ENCODE data around the gene ERCC4. TPM values are rescaled to one million over a fixed set of nuclear protein-coding genes. Genes with fewer than 3 reads are reported as not detected.
A peak's percentile ranks its signal among the peaks of the same experiment; 100 is the strongest.

ERCC4 gene
- total RNA-seq, 3 donors from 2014 or later (not counting 1 experiment from before 2014, with no cell fraction given), result 7.3 to 11.9 (median 7.5) TPM

- Mint-ChIP-seq H3K36me3 (no peaks in the 10 kb centered on the region), H3K27ac (no peak overlapping the region), H3K4me3 (no peak overlapping the region), H3K4me1 (no peaks in the 10 kb centered on the region), H3K27me3 (ENCODE audit: low read depth in 2 of 2) (peaks cover 20 to 21% of the 10 kb centered on the region in 2 donors), H3K9me3 (no peaks in the 10 kb centered on the region)
- H3K4me1 ChIP-seq (ENCODE audit: control insufficient read depth, insufficient read depth, low read length), result no peaks in the 10 kb centered on the region
- H3K36me3 ChIP-seq (ENCODE audit: control insufficient read depth, insufficient read depth, low read length), result no peaks in the 10 kb centered on the region
- intact Hi-C loops (cut with micrococcal nuclease), result no loop called here
- ATAC-seq, result peak in 1 of 3 donors; percentile 27
- peak in 1 of 2 donors; percentile 11 for DNase-seq
- no peak for TF ChIP-seq CTCF (IDR thresholded peaks at IDR 0.05)
- 62% methylated on average over 14 of the region's 14 CpGs for WGBS (ENCODE audit: insufficient coverage)
- no peaks in the 10 kb centered on the region for H3K27me3 ChIP-seq (ENCODE audit: control insufficient read depth, insufficient read depth, low read length)
- H3K4me3 ChIP-seq (ENCODE audit: low read length), result no peak overlapping the region
- no peak overlapping the region for H3K27ac ChIP-seq (ENCODE audit: low read length)
- H3K9me3 ChIP-seq (ENCODE audit: control insufficient read depth, insufficient read depth, low read length), result no peaks in the 10 kb centered on the region
These were observed 37.5 kb downstream of the ERCC4 start for GRCh38 chr16:13957197-13958078.

GRCh38 chr16:13958474-13958873, 38.5 kb downstream of the ERCC4 start:
- no peaks in the 10 kb centered on the region for H3K4me1 ChIP-seq (ENCODE audit: control insufficient read depth, insufficient read depth, low read length)

GRCh38 chr16:13959626-13960025, 39.7 kb downstream of the ERCC4 start:
- Mint-ChIP-seq H3K27me3 (ENCODE audit: low read depth in 2 of 2) (peaks cover 29 to 31% of the 10 kb centered on the region in 2 donors), H3K27ac (no peak overlapping the region), H3K9me3 (no peaks in the 10 kb centered on the region), H3K36me3 (no peaks in the 10 kb centered on the region), H3K4me3 (no peak overlapping the region), H3K4me1 (no peaks in the 10 kb centered on the region)
- 92% methylated on average over 8 of the region's 8 CpGs for WGBS (ENCODE audit: insufficient coverage)
- DNase-seq (no peak), ATAC-seq (no peak)
- Histone ChIP-seq H3K4me1 (ENCODE audit: control insufficient read depth, insufficient read depth, low read length) (no peaks in the 10 kb centered on the region), H3K27ac (ENCODE audit: low read length) (no peak overlapping the region), H3K27me3 (ENCODE audit: control insufficient read depth, insufficient read depth, low read length) (no peaks in the 10 kb centered on the region), H3K36me3 (ENCODE audit: control insufficient read depth, insufficient read depth, low read length) (no peaks in the 10 kb centered on the region), H3K4me3 (ENCODE audit: low read length) (no peak overlapping the region), H3K9me3 (ENCODE audit: control insufficient read depth, insufficient read depth, low read length) (no peaks in the 10 kb centered on the region)
- TF ChIP-seq CTCF (IDR thresholded peaks at IDR 0.05), result no peak
- intact Hi-C loops (cut with micrococcal nuclease), result no loop called here

More at GRCh38 chr16:13958474-13958873, 38.5 kb downstream of the ERCC4 start:
- Histone ChIP-seq H3K4me3 (ENCODE audit: low read length) (no peak overlapping the region), H3K36me3 (ENCODE audit: control insufficient read depth, insufficient read depth, low read length) (no peaks in the 10 kb centered on the region), H3K27ac (ENCODE audit: low read length) (no peak overlapping the region), H3K9me3 (ENCODE audit: control insufficient read depth, insufficient read depth, low read length) (no peaks in the 10 kb centered on the region), H3K27me3 (ENCODE audit: control insufficient read depth, insufficient read depth, low read length) (no peaks in the 10 kb centered on the region)
- no peak for TF ChIP-seq CTCF (IDR thresholded peaks at IDR 0.05)
- ATAC-seq (no peak), DNase-seq (no peak)
- Mint-ChIP-seq H3K27ac (no peak overlapping the region), H3K4me1 (no peaks in the 10 kb centered on the region), H3K4me3 (no peak overlapping the region), H3K9me3 (no peaks in the 10 kb centered on the region), H3K36me3 (no peaks in the 10 kb centered on the region), H3K27me3 (ENCODE audit: low read depth in 2 of 2) (peaks cover 24 to 25% of the 10 kb centered on the region in 2 donors)
- 90% methylated on average over 2 of the region's 4 CpGs for WGBS (ENCODE audit: insufficient coverage)
- intact Hi-C loops (cut with micrococcal nuclease), result no loop called here
